SK-N-SH (cell line): ENCODE data around the gene GABRB1.

ENCODE experiments used
- EZH2phosphoT487 ChIP-seq: fragments of 200-600 bp; sonication (generic); IDR thresholded peaks from 2 replicates; pipeline ENCODE4 v1.6.1; 2017; ENCODE audit warnings: low read depth, mixed run types, mild to moderate bottlenecking, antibody characterized with exemption, moderate library complexity, borderline replicate concordance
- JUND ChIP-seq: IDR thresholded peaks from 2 replicates; pipeline ENCODE4 v1.4.0; 2012
- MAX ChIP-seq: IDR thresholded peaks from 2 replicates; pipeline ENCODE4 v1.4.0; 2012; ENCODE audit warnings: low read depth

DNA sequence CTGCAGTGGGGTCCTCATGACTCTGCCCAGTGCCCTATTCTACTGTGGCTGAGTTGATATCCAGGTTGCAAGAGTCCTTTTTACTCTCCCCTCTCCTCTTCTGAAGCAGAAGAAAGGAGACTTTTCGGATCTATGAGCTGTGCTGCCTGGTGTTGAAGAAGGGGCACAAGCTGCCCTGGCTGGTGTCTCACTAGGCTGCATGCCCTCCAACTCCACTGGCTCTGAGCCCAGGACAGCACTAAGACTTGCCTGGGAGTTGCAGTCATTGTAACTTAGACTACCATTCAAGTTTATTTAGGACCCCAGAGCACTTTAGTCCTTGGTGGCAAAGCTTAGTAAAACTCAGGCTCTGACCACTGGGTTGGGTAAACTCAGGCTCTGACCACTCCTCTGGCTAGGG lies 89.4 kb downstream of the GABRB1 start:
- no peak for TF ChIP-seq MAX
- TF ChIP-seq EZH2phosphoT487: no peak
- TF ChIP-seq JUND: no peak
